Renal pelvis (tissue), 4 donors: ENCODE results near the gene PAGR1. TPM values are rescaled to one million over a fixed set of nuclear protein-coding genes. Genes with fewer than 3 reads are reported as not detected.
"Not testable (repeated sequence)": the region's sequence is repeated elsewhere in the genome, so short reads cannot be mapped to it uniquely, and the experiment has no call there.

Source experiments
- DNase-seq: peaks from one replicate; pipeline ENCODE4 v3.0.0-alpha.2; 2013
- polyA plus RNA-seq, 3 donors: library from polyadenylated mRNA; unstranded; fragments of 120-200 nt; gene quantifications; one replicate each; pipeline ENCODE4 v1.2.1, GENCODE V29; 2013; ENCODE audit not compliant: insufficient read length in 3 of 3

PAGR1 gene
- polyA plus RNA-seq, 3 donors, result 40.2 to 44.1 (median 43.6) TPM

- DNase-seq, result no peak
These were observed 44.3 kb downstream of the PAGR1 start for GRCh38 chr16:29860218-29860617.

- DNase-seq, result no peak
These were observed 46.5 kb downstream of the PAGR1 start for GRCh38 chr16:29862383-29862883.

- DNase-seq, result peak; percentile 97
These were observed 47.1 kb downstream of the PAGR1 start, which contains the start of gene CDIPT for GRCh38 chr16:29862884-29863668. TSS of gene CDIPT (minus strand) at chr16:29863226. CDS start at chr16:29862857, 369 bp downstream.

- no peak for DNase-seq
These were observed 47.7 kb downstream of the PAGR1 start for GRCh38 chr16:29863669-29863984.

GRCh38 chr16:29864205-29864604 is 48.3 kb downstream of the PAGR1 start:
- no peak for DNase-seq

- DNase-seq, result no peak
These were observed 52.6 kb downstream of the PAGR1 start for GRCh38 chr16:29868396-29869009.

GRCh38 chr16:29869067-29869466 is 53.1 kb downstream of the PAGR1 start:
- not testable (repeated sequence) for DNase-seq

Other genes with a start within 250 kb of the PAGR1 start
- 1 to 10 TPM; 2.7 to 2.8 (median 2.8) TPM for gene SPN, start 152.9 kb upstream of the PAGR1 start, polyA plus RNA-seq
- gene QPRT, start 137.0 kb upstream of the PAGR1 start, polyA plus RNA-seq, result 100 to 1,000 TPM; 171 to 206 (median 173) TPM
- under 1 TPM; 0.12 to 0.34 (median 0.17) TPM for gene C16orf54, start 70.2 kb upstream of the PAGR1 start, polyA plus RNA-seq
- under 1 TPM in 2 of 3 donors, not detected in 1; 0.03 to 0.05 TPM for gene ZG16, start 37.9 kb upstream of the PAGR1 start, polyA plus RNA-seq
- 10 to 100 TPM; 68.2 to 81.8 (median 77.3) TPM for gene KIF22, start 25.4 kb upstream of the PAGR1 start, polyA plus RNA-seq
- 100 to 1,000 TPM; 330 to 392 (median 348) TPM for gene MAZ, start 9.6 kb upstream of the PAGR1 start, polyA plus RNA-seq
- gene PRRT2, start 4.0 kb upstream of the PAGR1 start, polyA plus RNA-seq, result 10 to 100 TPM; 15.4 to 22.5 (median 21.6) TPM
- gene MVP, start 4.3 kb downstream of the PAGR1 start, polyA plus RNA-seq, result 10 to 100 TPM; 16.1 to 24.7 (median 24.2) TPM
- gene CDIPT, start 47.1 kb downstream of the PAGR1 start, polyA plus RNA-seq, result 100 to 1,000 TPM; 111 to 120 (median 117) TPM
- gene SEZ6L2, start 83.4 kb downstream of the PAGR1 start, polyA plus RNA-seq, result 10 to 100 TPM; 10.1 to 13.6 (median 11.7) TPM
- 1 to 10 TPM in 2 of 3 donors, under 1 TPM in 1; 0.95 to 1.4 (median 1.0) TPM for gene ASPHD1, start 84.3 kb downstream of the PAGR1 start, polyA plus RNA-seq
- 10 to 100 TPM; 14.8 to 30.9 (median 29.4) TPM for gene KCTD13, start 110.1 kb downstream of the PAGR1 start, polyA plus RNA-seq
- gene TMEM219, start 145.9 kb downstream of the PAGR1 start, polyA plus RNA-seq, result 100 to 1,000 TPM; 106 to 123 (median 113) TPM
- gene TAOK2, start 157.7 kb downstream of the PAGR1 start, polyA plus RNA-seq, result 10 to 100 TPM; 51.0 to 56.5 (median 53.1) TPM
- gene HIRIP3, start 179.5 kb downstream of the PAGR1 start, polyA plus RNA-seq, result 10 to 100 TPM; 19.9 to 22.2 (median 20.7) TPM
- 10 to 100 TPM; 52.3 to 64.9 (median 56.6) TPM for gene INO80E, start 180.1 kb downstream of the PAGR1 start, polyA plus RNA-seq
- 1 to 10 TPM; 2.9 to 4.9 (median 4.6) TPM for gene DOC2A, start 194.9 kb downstream of the PAGR1 start, polyA plus RNA-seq
- gene C16orf92, start 207.0 kb downstream of the PAGR1 start, polyA plus RNA-seq, result not detected
- gene TLCD3B, start 215.1 kb downstream of the PAGR1 start, polyA plus RNA-seq, result 1 to 10 TPM; 1.2 to 1.7 (median 1.2) TPM
- gene ALDOA, start 249.6 kb downstream of the PAGR1 start, polyA plus RNA-seq, result 100 to 1,000 TPM; 525 to 600 (median 593) TPM